ENCODE data around the gene KIAA1191.
A peak's percentile ranks its signal among the peaks of the same experiment; 100 is the strongest.
"Not testable (repeated sequence)": the region's sequence is repeated elsewhere in the genome, so short reads cannot be mapped to it uniquely, and the experiment has no call there.

The KIAA1191 gene

DNA sequence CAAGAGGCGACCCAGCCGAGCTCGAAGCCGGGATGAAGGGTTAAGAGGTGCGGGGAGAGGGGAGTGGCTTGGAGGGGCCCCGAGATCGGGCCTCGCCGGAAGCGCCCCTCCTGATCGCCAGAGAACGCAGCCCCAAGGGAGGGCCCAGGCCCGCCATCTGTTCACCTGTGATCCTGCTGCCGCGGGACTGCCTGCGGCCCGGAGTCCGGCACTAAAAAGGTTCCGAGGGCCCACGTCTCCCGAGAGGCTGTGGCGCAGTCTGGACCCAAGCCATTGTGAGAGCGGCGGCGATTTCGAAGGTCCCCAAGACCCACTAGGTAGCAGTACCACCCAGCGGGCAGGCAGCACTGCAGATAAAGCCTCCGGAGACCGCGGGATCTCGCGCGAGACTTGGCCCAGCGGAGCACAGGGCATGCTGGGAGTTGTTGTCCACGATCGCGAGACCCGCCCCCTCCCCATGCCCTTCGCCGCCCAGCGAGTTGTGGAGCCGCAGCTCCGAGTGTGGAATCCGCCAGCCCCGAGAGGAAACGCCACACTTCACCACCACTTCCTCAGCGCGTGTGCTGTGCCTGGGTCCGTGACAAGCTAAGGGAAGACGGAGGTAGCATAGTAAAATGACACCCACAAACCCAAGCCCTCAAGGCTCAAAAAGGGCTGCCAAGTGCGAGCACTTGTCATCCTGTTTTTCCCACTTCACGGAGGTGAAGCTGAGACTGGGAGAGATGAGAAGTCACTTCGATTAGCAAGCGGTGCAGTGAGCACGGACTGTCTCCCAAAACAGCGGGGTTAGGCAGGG, at the start of gene KIAA1191:
Gene KIAA1191 (minus strand): TSS at position 328 of the 796 bp plus-strand sequence. CDS start 2,256 bp downstream, outside the sequence.
- DNase-seq, result peak; percentile 82

- no peak for DNase-seq
Measured at GRCh38 chr5:176410486-176411180, 49.1 kb upstream of the KIAA1191 start.

- no peak for DNase-seq
Measured at GRCh38 chr5:176409765-176410164, 48.2 kb upstream of the KIAA1191 start.

- DNase-seq, result no peak
Measured at GRCh38 chr5:176408590-176408989, 47.0 kb upstream of the KIAA1191 start.

DNA sequence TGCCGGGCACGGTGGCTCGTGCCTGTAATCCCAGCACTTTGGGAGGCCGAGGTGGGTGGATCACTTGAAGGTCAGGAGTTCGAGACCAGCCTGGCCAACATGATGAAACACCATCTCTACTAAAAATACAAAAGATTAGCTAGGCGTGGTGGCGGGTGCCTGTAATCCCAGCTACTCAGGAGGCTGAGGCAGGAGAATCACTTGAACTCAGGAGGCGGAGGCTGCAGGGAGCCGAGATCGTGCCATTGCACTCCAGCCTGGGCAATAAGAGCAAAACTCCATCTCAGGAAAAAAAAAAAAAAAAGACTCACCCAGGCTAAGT, 46.6 kb upstream of the KIAA1191 start:
- DNase-seq, result not testable (repeated sequence)

- no peak for DNase-seq
Measured at GRCh38 chr5:176407456-176408251, 46.1 kb upstream of the KIAA1191 start.

DNA sequence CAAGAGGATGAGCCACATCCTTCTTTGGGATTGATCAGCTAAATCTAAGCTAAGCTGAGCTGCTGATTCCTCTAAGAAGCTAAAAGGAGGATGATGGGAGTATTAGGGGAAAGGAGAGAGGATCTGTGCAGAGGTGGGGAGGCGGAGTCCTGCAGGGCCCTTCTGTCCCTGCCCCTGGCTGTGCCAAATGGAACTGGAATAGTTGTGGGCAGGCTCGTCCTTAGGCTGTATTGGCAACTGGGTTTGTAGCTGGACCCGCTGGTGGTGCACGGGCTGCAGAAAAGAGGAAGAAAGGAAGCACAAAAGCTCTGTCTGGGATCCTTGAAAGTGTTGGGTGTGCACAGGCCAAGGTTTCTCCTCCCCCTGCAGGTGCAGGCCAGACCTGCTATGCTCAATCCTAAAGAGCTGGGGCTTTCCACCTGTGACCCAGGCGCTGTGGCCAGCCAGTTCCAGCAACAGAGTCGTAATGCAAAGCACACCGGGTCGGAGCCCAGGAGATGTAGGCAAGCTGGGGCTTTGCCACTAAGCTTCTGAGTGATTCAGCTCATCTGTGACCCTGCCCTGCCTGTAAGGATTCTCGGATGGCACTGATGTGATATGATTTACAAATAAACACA, 45.0 kb upstream of the KIAA1191 start:
- no peak for DNase-seq

GRCh38 chr5:176405656-176406435, 44.3 kb upstream of the KIAA1191 start:
- DNase-seq, result no peak

GRCh38 chr5:176401281-176402205, 40.0 kb upstream of the KIAA1191 start:
- no peak for DNase-seq

GRCh38 chr5:176400382-176401156, 39.0 kb upstream of the KIAA1191 start:
- DNase-seq, result no peak

DNA sequence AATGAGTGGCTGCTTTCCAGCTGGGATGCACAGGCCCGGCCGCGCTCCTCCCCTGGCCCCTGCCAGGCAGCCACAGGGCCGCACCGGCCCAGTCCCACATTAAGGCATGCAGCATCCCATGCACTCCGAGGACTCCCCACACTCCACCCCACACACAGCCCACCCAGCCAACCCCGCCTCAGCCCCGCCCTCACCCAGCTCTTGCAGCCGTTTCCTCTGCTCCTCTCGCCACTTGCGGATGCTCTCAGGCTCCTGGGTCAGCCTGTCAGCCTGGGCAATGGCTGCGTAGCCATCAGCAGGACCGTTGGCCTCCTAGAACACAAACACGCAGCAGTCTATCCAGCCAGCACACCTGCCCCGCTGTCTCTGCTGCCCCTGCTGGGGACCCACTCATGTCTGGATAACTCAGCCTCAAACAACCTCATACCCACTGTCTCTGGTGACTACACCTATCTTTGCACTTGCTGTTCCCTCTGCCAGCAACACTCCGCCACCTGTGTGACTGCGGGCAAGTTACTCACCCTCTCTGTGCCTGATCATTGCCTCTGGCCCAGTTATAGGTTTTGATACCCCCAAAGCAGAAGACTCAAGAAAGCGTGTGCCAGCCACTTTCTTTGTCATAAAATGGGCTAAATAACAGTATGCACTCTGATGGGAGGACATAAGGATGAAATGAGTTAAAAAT, 36.3 kb upstream of the KIAA1191 start:
- DNase-seq, result no peak

GRCh38 chr5:176396330-176396729, 34.8 kb upstream of the KIAA1191 start:
- DNase-seq, result no peak

DNA sequence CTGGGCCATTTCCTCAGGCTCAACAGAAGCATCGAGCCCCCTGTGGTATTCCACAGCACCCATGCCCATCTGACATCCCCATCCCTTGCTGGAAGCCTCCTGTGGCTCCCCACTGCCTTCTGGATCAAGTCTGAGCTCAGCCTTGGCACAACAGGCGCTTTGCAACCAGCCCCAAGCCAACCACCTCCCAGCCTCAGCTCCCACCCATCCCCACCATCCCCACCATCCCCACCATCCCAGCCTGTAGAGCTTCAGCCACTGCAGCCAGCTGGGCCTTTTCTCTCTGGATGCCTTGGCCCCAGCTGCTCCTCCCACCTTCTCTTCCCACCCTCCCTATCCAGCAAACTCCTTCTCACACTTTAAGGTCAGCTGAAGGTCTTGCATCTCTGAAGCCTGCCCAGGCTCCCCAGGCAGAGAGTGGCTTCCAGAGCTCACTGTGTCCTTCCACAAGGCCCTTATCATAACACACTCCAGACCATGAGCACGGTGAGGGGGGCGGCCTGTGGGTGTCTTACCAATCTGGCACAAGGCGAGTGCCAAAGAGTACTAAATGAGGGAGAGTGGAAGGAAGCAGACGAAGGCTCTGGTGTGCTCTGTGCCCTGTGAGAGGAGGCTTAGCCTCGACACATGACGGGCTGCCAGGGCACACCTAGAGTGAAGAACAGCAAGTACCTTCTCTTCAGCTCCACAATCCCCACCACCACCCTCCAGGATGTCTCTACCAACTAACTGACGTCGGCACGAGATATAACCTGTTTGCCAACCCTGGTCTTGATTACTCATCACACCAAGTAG, 33.5 kb upstream of the KIAA1191 start:
- no peak for DNase-seq

DNA sequence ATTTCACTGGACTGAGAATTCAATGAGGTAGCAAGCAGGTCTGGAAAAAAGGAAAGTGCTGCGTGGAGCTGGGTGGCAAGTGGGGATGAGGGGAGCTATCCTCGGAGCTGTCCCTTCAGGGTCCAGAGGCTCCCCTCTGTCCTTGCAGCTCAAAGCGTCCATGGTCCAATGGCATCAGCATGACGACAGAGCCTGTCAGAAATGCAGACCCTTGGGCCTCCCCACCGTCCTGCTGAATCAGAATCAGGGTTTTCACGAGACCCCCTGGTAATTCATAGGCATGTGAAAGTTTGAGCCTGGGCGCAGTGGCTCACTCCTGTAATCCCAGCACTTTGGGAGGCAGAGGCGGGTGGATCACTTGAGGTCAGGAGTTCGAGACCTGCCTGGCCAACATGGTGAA, 32.5 kb upstream of the KIAA1191 start:
- no peak for DNase-seq

DNA sequence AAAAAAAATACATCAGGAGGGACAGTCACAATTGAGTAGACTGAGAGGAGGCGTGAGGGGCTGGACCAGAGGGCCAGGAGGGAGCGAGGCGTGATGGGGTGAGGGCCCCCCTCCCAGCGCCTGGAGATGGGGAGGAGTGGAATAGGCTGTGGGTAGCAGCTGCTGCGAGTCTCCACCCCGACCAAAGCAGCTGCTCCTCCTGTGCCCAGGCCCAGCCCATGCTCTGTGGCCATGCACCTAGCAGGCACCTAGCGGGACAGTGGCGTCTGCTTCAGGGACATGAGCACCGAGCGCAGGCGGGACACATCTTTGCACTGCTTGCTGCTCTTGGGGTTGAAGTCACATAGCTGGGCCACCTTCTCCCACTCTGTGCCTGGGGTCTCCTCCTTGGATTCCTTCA, 31.0 kb upstream of the KIAA1191 start:
- DNase-seq, result no peak

DNA sequence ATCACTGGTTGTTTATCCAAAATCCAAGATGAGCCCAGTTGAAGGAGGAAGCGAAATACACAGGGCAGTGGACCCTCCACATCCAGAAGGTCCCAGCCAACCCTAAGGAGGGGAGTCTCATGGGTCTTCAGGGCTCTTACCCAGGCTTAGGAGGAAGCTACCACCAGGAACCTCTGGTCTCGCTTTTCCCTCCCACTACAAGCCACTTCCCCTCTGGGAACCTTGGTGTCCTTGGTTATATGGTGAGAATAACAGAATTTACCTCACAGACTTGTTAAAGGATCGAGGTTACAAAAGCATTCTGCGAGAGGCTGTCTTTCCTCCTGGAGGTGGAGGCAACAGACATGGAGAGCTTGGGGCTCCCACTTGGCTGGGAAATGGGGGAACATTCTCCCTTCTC, 30.4 kb upstream of the KIAA1191 start:
- DNase-seq, result no peak

- no peak for DNase-seq
Measured at GRCh38 chr5:176391479-176391878, 29.9 kb upstream of the KIAA1191 start.

DNA sequence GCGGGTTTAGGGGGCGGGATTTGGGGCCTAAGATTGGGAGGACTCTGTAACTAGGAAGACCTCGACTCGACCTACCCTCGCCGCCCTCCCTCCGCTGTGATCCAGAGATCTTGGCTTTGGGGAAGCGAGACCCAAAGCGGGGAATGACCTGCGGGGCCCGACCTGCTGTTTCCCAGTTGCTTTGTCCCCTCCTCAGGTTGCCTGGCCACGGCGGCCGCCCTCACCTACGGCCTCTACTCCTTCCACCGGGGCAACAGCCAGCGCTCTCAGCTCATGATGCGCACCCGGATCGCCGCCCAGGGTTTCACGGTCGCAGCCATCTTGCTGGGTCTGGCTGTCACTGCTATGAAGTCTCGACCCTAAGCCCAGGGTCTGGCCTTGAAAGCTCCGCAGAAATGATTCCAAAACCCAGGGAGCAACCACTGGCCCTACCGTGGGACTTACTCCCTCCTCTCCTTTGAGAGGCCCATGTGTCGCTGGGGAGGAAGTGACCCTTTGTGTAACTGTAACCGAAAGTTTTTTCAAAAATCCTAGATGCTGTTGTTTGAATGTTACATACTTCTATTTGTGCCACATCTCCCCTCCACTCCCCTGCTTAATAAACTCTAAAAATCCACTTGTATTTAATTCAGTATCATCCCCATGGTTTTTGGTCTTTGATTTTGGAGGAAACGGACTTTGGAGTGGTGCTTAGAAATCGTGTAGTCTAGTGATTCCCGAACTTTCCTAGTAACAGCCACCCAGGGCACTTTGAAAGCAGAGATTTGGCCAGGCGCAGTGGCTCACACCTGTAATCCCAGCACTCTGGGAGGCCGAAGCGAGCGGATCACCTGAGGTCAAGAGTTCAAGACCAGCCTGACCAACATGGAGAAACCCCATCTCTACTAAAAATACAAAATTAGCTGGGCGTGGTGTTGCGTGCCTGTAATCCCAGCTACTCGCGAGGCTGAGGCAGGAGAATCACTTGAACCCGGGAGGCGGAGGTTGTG, 27.9 kb upstream of the KIAA1191 start:
- DNase-seq, result no peak

Measured in HCEC 1CT (cell line).